Prostate gland (tissue), 2 donors: ENCODE data around the gene SGPP1.

Experiments used
- CTCF ChIP-seq, 4 experiments: fragments of 200-600 bp in 2 of 4; fragments of 450-650 bp in 2 of 4; sonication (generic) in 2 of 4; IDR thresholded peaks; 1 replicate in 3 of 4; 2 replicates in 1 of 4; pipeline ENCODE4 v1.5.1; 2016 to 2019; ENCODE audit warnings: antibody characterized with exemption in 4 of 4, mild to moderate bottlenecking in 2 of 4, moderate library complexity in 2 of 4
- POLR2AphosphoS5 ChIP-seq: sonication (generic); formaldehyde crosslinking; IDR thresholded peaks from one replicate; pipeline ENCODE4 v1.6.1; 2017; ENCODE audit warnings: antibody characterized with exemption

GRCh38 chr14:63726499-63726898 is 1.4 kb downstream of the SGPP1 start:
- TF ChIP-seq CTCF (IDR thresholded peaks at IDR 0.05) = no peak
- TF ChIP-seq POLR2AphosphoS5 = no peak
